Measurements from ENCODE around the gene PLCD3. TPM values are rescaled to one million over a fixed set of nuclear protein-coding genes. Genes with fewer than 3 reads are reported as not detected.

PLCD3 gene
- total RNA-seq, 3 donors from 2014 or later = 3.5 to 5.5 (median 3.5) TPM

DNA sequence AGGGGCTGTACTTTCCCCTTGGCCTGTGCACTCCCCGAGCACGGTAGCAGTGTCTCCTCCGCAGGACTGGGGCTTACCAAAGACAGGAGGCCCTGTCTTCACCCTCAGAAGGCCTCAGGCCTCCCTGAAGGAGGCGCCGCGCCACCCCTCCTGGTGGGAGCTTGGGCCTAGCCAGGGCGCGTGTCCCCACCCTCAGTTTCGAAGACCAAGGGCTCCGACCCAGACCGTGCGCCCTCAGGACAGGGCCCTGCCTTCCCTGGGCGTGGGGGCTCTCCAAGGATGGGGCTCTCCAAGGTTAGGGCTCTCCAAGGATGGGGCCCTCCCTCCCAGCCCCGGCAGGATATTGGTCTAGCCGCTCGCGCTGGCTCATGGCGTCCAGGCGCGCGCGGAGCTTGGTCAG lies 11.8 kb downstream of the PLCD3 start:
- Mint-ChIP-seq H3K36me3 (ENCODE audit: insufficient read depth) (no peaks in the 10 kb centered on the region), H3K27me3 (ENCODE audit: low read depth) (no peaks in the 10 kb centered on the region), H3K4me3 (no peak overlapping the region), H3K4me1 (ENCODE audit: low read depth) (no peaks in the 10 kb centered on the region), H3K9me3 (no peaks in the 10 kb centered on the region)
- ATAC-seq (no peak), DNase-seq (no peak)

DNA sequence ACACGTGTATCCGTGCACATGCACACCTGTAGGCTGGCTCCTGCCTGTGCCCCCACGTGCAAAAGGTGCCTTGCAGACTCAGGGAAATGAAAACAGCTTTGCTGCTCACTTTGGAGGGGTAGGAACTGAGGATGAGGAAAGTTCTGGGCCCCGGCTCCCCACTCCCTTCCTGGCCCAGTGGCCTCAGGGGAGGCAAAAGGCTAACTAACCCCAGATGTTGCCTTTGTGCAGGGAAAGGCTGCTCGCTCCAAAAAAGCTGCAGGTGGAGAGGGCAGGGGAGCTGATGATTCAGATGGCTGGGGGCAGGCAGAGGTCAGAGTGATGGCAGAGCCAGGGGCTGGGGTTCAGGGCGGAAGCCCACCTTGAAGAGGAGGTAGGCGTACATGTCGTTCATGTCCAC lies 12.4 kb downstream of the PLCD3 start:
- ATAC-seq (no peak), DNase-seq (no peak)
- H3K9me3 Mint-ChIP-seq = no peaks in the 10 kb centered on the region
- no peak overlapping the region for H3K4me3 Mint-ChIP-seq
- no peaks in the 10 kb centered on the region for H3K27me3 Mint-ChIP-seq (ENCODE audit: low read depth)
- no peaks in the 10 kb centered on the region for H3K4me1 Mint-ChIP-seq (ENCODE audit: low read depth)
- H3K36me3 Mint-ChIP-seq (ENCODE audit: insufficient read depth) = no peaks in the 10 kb centered on the region

GRCh38 chr17:45118691-45119090 lies 13.6 kb downstream of the PLCD3 start:
- Mint-ChIP-seq H3K27me3 (ENCODE audit: low read depth) (no peaks in the 10 kb centered on the region), H3K9me3 (no peaks in the 10 kb centered on the region), H3K36me3 (ENCODE audit: insufficient read depth) (no peaks in the 10 kb centered on the region), H3K4me3 (no peak overlapping the region), H3K4me1 (ENCODE audit: low read depth) (no peaks in the 10 kb centered on the region)
- ATAC-seq (no peak), DNase-seq (no peak)

DNA sequence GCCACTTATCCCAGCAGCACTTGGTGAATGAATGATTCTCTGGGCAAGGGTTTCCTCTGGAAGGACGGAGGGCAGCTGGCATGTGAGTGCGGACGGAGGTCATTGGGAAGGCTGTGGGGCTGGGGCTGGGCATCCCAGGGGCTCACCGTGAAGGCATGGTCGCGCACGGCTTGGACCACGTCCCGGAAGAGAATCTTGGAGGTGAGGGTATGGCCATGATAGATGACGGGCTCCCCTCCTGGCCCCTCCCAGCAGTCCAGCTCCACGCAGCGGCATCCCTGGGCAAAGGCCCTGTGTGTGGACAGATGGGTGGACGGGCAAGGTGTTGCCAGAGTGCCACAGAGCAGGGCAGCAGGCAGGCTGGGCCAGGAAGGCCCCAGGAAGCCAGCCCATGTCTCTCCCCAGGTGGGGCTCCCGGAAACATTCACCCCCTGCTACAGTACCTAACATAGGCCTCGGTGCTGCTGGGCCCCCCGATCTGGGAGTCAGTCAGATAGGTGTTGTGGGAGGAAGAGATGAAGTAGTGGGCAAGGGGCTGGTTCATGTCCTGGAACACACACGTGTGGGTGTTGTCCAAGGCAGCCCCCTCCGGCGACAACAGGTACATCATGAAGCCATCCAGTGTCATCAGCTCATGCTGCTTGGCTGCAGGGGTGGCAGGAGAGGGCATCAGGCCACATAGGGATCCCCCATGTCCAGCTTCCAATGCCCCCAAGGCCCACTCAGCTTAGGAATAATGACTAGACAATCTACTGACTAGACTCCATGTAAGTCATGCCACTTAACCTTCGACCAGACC lies 14.3 kb downstream of the PLCD3 start:
- H3K4me3 Mint-ChIP-seq = no peak overlapping the region
- DNase-seq (no peak), ATAC-seq (no peak)
- H3K27me3 Mint-ChIP-seq (ENCODE audit: low read depth) = no peaks in the 10 kb centered on the region
- H3K9me3 Mint-ChIP-seq = no peaks in the 10 kb centered on the region
- H3K4me1 Mint-ChIP-seq (ENCODE audit: low read depth) = no peaks in the 10 kb centered on the region
- H3K36me3 Mint-ChIP-seq (ENCODE audit: insufficient read depth) = no peaks in the 10 kb centered on the region

- no peak for DNase-seq
- Mint-ChIP-seq H3K9me3 (no peaks in the 10 kb centered on the region), H3K27me3 (ENCODE audit: low read depth) (no peaks in the 10 kb centered on the region), H3K36me3 (ENCODE audit: insufficient read depth) (no peaks in the 10 kb centered on the region), H3K4me3 (no peak overlapping the region), H3K4me1 (ENCODE audit: low read depth) (no peaks in the 10 kb centered on the region)
- no peak for ATAC-seq
These were observed 15.0 kb downstream of the PLCD3 start for GRCh38 chr17:45117334-45117733.

DNA sequence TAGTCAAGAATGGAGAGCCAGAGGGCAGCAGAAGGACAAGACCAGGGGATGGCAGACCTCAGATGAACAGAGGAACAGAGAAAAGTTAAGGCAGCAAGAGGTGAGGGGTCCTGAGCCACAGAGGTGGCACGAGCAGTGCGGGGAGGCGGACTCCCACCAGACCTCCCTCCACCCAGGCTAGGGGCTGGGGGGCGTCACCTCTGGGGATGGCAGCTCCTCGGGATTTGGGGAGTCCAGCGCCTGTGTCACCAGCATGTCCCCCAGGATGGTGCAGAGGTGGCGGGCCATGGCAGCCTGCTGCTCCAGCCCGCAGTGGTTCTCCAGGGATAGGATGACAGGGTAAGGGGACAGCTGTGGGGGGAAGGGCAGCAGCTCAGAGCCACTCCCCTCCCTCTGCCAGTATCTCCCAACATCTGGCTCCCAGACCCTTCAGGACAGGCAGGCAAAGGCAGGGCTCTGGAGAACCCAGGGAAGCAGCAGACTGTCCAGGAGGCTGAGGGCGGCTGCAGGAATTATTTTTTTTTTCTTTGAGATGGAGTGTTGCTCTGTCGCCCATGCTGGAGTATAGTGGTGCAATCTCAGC lies 15.8 kb downstream of the PLCD3 start:
- Mint-ChIP-seq H3K36me3 (ENCODE audit: insufficient read depth) (no peaks in the 10 kb centered on the region), H3K4me3 (no peak overlapping the region), H3K9me3 (no peaks in the 10 kb centered on the region), H3K4me1 (ENCODE audit: low read depth) (no peaks in the 10 kb centered on the region), H3K27me3 (ENCODE audit: low read depth) (no peaks in the 10 kb centered on the region)
- DNase-seq = no peak
- no peak for ATAC-seq

DNA sequence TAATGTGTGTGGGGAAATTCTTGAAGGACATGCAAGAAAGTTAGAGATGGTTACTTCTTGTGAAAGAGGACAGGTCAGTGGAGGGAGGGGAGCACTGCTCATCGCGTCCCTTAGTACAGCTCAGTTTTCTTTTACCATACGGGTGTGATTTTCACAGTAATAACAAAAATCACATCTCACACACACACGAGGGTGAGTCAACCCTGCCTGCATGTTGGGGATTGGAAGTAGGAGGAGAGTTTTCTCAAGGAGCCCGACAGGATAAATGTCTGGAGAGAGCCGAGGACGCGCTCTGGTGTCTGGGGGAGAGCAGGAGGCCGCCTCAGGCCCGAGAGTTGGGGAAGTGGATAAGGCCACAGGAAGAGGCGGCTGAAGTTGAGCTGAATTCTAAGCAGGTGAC lies 16.4 kb downstream of the PLCD3 start:
- H3K36me3 Mint-ChIP-seq (ENCODE audit: insufficient read depth) = no peaks in the 10 kb centered on the region
- H3K27me3 Mint-ChIP-seq (ENCODE audit: low read depth) = no peaks in the 10 kb centered on the region
- no peaks in the 10 kb centered on the region for H3K4me1 Mint-ChIP-seq (ENCODE audit: low read depth)
- ATAC-seq (no peak), DNase-seq (no peak)
- H3K9me3 Mint-ChIP-seq = no peaks in the 10 kb centered on the region
- no peak overlapping the region for H3K4me3 Mint-ChIP-seq

- H3K27me3 Mint-ChIP-seq (ENCODE audit: low read depth) = no peaks in the 10 kb centered on the region
- DNase-seq = no peak
- ATAC-seq = no peak
- H3K4me1 Mint-ChIP-seq (ENCODE audit: low read depth) = no peaks in the 10 kb centered on the region
- no peaks in the 10 kb centered on the region for H3K9me3 Mint-ChIP-seq
- H3K36me3 Mint-ChIP-seq (ENCODE audit: insufficient read depth) = no peaks in the 10 kb centered on the region
- H3K4me3 Mint-ChIP-seq = no peak overlapping the region
These were observed 17.2 kb downstream of the PLCD3 start for GRCh38 chr17:45115015-45115625.

- Mint-ChIP-seq H3K27me3 (ENCODE audit: low read depth) (no peaks in the 10 kb centered on the region), H3K4me1 (ENCODE audit: low read depth) (no peaks in the 10 kb centered on the region), H3K4me3 (no peak overlapping the region), H3K36me3 (ENCODE audit: insufficient read depth) (peaks cover 1% of the 10 kb centered on the region), H3K9me3 (no peaks in the 10 kb centered on the region)
- no peak for DNase-seq
- ATAC-seq = no peak
These were observed 18.0 kb downstream of the PLCD3 start for GRCh38 chr17:45114117-45114932.

- no peaks in the 10 kb centered on the region for H3K4me1 Mint-ChIP-seq (ENCODE audit: low read depth)
These were observed 18.9 kb downstream of the PLCD3 start for GRCh38 chr17:45113424-45113754.

DNA sequence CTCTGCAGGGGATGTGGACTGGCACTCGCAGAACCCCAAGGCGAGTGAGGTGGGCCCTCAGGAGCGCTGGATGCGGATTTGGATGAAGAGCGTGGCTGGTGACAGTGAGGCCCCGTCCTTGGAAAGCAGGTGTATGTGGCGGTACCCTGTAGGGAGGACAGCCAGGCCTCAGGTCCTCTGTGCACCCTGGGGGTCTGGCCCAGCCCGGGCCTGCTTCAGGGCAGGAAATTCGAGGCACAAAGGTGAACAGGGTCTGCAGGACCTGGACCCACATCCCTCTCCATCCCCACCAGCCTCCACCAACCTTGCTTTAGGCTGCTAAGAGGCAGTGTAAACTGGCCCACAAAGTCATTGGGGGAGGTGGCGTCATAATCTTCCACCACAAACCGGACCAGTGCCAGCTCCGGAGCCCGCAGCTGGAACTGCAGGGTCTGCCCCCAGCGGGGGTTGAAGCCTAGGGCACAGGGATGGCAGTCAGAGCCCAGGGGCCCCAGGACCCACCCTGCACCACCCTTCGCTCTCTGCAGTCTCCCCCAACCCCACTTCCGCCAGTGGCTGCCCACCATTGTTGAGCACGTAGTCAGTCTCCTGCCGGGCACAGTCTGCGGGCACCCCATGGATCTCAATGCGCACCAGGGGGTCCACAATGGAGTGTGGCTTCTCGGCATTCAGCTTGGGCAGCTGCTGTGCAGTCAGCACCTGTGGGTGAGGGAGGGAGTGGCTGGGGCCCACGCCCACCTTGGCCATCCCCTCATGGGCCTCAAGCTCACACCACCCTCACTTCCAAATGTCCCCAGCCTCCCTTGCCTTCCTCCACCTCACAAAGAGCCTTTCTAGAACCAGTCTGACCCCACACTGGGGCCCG lies 19.5 kb downstream of the PLCD3 start:
- Mint-ChIP-seq H3K4me1 (ENCODE audit: low read depth) (no peaks in the 10 kb centered on the region), H3K9me3 (no peaks in the 10 kb centered on the region), H3K4me3 (no peak overlapping the region), H3K36me3 (ENCODE audit: insufficient read depth) (peaks cover 2% of the 10 kb centered on the region), H3K27me3 (ENCODE audit: low read depth) (no peaks in the 10 kb centered on the region)
- ATAC-seq (no peak), DNase-seq (no peak)

More at GRCh38 chr17:45113424-45113754, 18.9 kb downstream of the PLCD3 start:
- no peak for DNase-seq
- H3K4me3 Mint-ChIP-seq = no peak overlapping the region
- H3K9me3 Mint-ChIP-seq = no peaks in the 10 kb centered on the region
- H3K27me3 Mint-ChIP-seq (ENCODE audit: low read depth) = no peaks in the 10 kb centered on the region
- H3K36me3 Mint-ChIP-seq (ENCODE audit: insufficient read depth) = peaks cover 2% of the 10 kb centered on the region
- ATAC-seq = no peak

DNA sequence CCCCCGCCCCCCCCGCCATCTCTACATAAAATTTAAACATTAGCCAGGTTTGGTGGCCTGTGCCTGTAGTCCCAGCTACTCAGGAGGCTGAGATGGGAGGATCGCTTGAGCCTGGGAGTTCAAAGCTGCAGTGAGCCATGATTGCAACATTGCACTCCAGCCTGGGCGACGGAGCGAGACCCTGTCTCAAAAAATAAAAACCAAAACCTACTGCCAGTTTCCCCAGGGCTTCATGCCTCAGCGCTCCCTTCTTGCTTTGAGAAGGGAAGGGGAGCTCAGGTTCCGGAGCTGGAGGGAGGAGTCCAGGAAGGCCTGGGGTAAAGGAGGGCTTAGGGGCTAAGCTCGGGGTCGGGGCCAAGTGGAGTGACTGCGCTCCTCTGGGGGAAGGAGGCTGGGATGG lies 20.5 kb downstream of the PLCD3 start:
- Mint-ChIP-seq H3K4me3 (no peak overlapping the region), H3K36me3 (ENCODE audit: insufficient read depth) (peaks cover 2% of the 10 kb centered on the region)

GRCh38 chr17:45110676-45111611 lies 21.4 kb downstream of the PLCD3 start:
- Mint-ChIP-seq H3K9me3 (no peaks in the 10 kb centered on the region), H3K4me1 (ENCODE audit: low read depth) (no peaks in the 10 kb centered on the region), H3K36me3 (ENCODE audit: insufficient read depth) (peaks cover 4% of the 10 kb centered on the region), H3K27me3 (ENCODE audit: low read depth) (no peaks in the 10 kb centered on the region), H3K4me3 (no peak overlapping the region)
- no peak for ATAC-seq
- DNase-seq = no peak

More for the DNA sequence above, 20.5 kb downstream of the PLCD3 start:
- no peaks in the 10 kb centered on the region for H3K9me3 Mint-ChIP-seq
- ATAC-seq (no peak), DNase-seq (no peak)
- no peaks in the 10 kb centered on the region for H3K27me3 Mint-ChIP-seq (ENCODE audit: low read depth)
- no peaks in the 10 kb centered on the region for H3K4me1 Mint-ChIP-seq (ENCODE audit: low read depth)

Measured in activated T-cell treated with anti-CD3 and anti-CD28 coated beads, Interleukin-2, amount 50 U/mL, for 4 hours (primary cell).